GM12865 (cell line): ENCODE results near the gene TRIM58.

Source experiments
- DNase-seq: peaks from one replicate; pipeline ENCODE4 v3.0.0; 2010; ENCODE audit warnings: low read depth
- H3K4me3 ChIP-seq: 2 replicates; pipeline ENCODE4 v1.5.1; 2011; ENCODE audit warnings: mild to moderate bottlenecking, low read depth, low read length, control low read depth
- CTCF ChIP-seq: IDR thresholded peaks from 2 replicates; pipeline ENCODE4 v1.5.1; 2011; ENCODE audit warnings: low read length, control low read depth, low read depth, inconsistent platforms; ENCODE audit not compliant: insufficient read depth; ENCODE audit errors: missing control alignments

Gene TRIM58

GRCh38 chr1:247905910-247906503 lies 49.0 kb downstream of the TRIM58 start:
- no peak for TF ChIP-seq CTCF
- no peak for DNase-seq
- H3K4me3 ChIP-seq: no peak overlapping the region

GRCh38 chr1:247906504-247907047 lies 49.6 kb downstream of the TRIM58 start:
- no peak for DNase-seq
- TF ChIP-seq CTCF: no peak

GRCh38 chr1:247908766-247909165 lies 51.8 kb downstream of the TRIM58 start:
- TF ChIP-seq CTCF: no peak
- DNase-seq: no peak
- H3K4me3 ChIP-seq: no peak overlapping the region

More at GRCh38 chr1:247906504-247907047, 49.6 kb downstream of the TRIM58 start:
- no peak overlapping the region for H3K4me3 ChIP-seq

- no peak for DNase-seq
- no peak for TF ChIP-seq CTCF
- H3K4me3 ChIP-seq: no peak overlapping the region
These were observed 56.8 kb downstream of the TRIM58 start for GRCh38 chr1:247913786-247914185.

- H3K4me3 ChIP-seq: no peak overlapping the region
- no peak for TF ChIP-seq CTCF
- no peak for DNase-seq
These were observed 58.1 kb downstream of the TRIM58 start for GRCh38 chr1:247914941-247915662.

GRCh38 chr1:247919952-247920351 lies 63.0 kb downstream of the TRIM58 start, which contains the start of gene OR2T8:
TSS of gene OR2T8 (plus strand) at chr1:247920252. CDS start at chr1:247921018, 766 bp downstream.
- no peak within 1 kb of the TSS for H3K4me3 ChIP-seq
- no peak for TF ChIP-seq CTCF
- DNase-seq: no peak
